Measurements from ENCODE around the gene GPA33.

DNA sequence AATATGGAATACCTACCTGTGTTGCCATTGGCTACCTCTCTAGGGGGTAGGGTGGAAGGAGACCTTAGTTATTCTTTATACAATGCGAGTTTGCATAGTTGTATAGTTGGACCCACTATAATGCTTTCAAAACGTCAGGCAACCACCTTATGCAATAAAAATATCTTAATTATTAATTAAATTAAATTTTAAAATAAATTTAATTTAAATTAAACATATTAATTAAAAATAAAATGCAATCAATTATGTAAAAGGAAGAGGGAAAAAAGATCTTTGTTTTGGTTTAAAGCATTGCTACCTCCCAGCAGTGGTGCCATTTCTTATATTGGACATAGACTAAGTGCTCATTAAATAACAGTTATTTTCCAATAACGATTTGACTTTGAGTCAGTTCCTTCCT, 22.3 kb downstream of the GPA33 start:
- no peak for TF ChIP-seq EP300 (IDR thresholded peaks at IDR 0.05; ENCODE audit: borderline replicate concordance)
- no peak for TF ChIP-seq REST (IDR thresholded peaks at IDR 0.05; ENCODE audit: low read depth)
- no peak for TF ChIP-seq MAX (IDR thresholded peaks at IDR 0.05)
